A549 (cell line): Measurements from ENCODE around the gene PTCD2. TPM values are rescaled to one million over a fixed set of nuclear protein-coding genes. Genes with fewer than 3 reads are reported as not detected.

Experiments
- ATAC-seq, 2 experiments: fragments of 200-7000 bp in 1 of 2; fragments of >200 bp in 1 of 2; cut with Nextera tagmentation in 1 of 2; cut with Tn5 transposase in 1 of 2; 3 replicates each; pipeline versions ENCODE4 v1.8.0 to v1.9.1; 2018 to 2020; ENCODE audit warnings: mild to moderate bottlenecking in 1 of 2, moderate library complexity in 1 of 2
- CTCF ChIA-PET: fragments of 300-600 bp; sonication (Branson Sonifier 250); formaldehyde crosslinking; extraction: SDS; loops from one replicate; lab custom pipeline; 2021; ENCODE audit warnings: antibody characterized with exemption, inconsistent platforms; lab: Yijun Ruan, JAX
- POLR2A ChIA-PET: fragments of 350-600 bp; formaldehyde crosslinking; extraction: SDS; loops from one replicate; lab custom pipeline; 2021; ENCODE audit warnings: antibody characterized with exemption, inconsistent platforms; lab: Yijun Ruan, JAX
- DNase-seq, 2 experiments: peaks; one replicate each; pipeline versions ENCODE4 v3.0.0 to v3.0.0-alpha.2; 2011 to 2016; ENCODE audit warnings: low read depth in 1 of 2, low spot score in 1 of 2
- FAIRE-seq: peaks from 2 replicates; lab custom pipeline; 2011; peaks lifted over from hg19 to GRCh38; lab: Jason Lieb, UNC
- H3K27ac ChIP-seq, 2 experiments: fragments of >200 bp; sonication (Bioruptor Twin); formaldehyde crosslinking; 3 replicates each; pipeline ENCODE4 v1.5.1; 2016 to 2017
- H3K4me1 ChIP-seq: fragments of >200 bp; sonication (Bioruptor Twin); formaldehyde crosslinking; 3 replicates; pipeline ENCODE4 v1.6.1; 2016
- H3K4me2 ChIP-seq: fragments of >200 bp; sonication (Bioruptor Twin); formaldehyde crosslinking; 3 replicates; pipeline ENCODE4 v1.6.1; 2016
- H3K4me3 ChIP-seq: fragments of >200 bp; sonication (Bioruptor Twin); formaldehyde crosslinking; 3 replicates; pipeline ENCODE4 v1.5.1; 2016
- H3K9me3 ChIP-seq: fragments of >200 bp; sonication (Bioruptor Twin); formaldehyde crosslinking; 3 replicates; pipeline ENCODE4 v1.6.1; 2016
- CBX2 ChIP-seq: fragments of 200-600 bp; sonication (generic); IDR thresholded peaks from 2 replicates; pipeline ENCODE4 v1.6.1; 2016; ENCODE audit warnings: low read depth, mild to moderate bottlenecking, borderline replicate concordance
- EHF ChIP-seq: fragments of 250-450 bp; sonication (Bioruptor Pico); IDR thresholded peaks from 2 replicates; pipeline ENCODE4 v1.5.0; 2020; ENCODE audit warnings: mild to moderate bottlenecking
- EHMT2 ChIP-seq: fragments of 200-600 bp; sonication (generic); IDR thresholded peaks from 2 replicates; pipeline ENCODE4 v1.6.1; 2016; ENCODE audit warnings: antibody characterized with exemption, low read depth, mild to moderate bottlenecking, moderate library complexity
- EP300 ChIP-seq, 2 experiments: fragments of >200 bp; sonication (Bioruptor Twin); formaldehyde crosslinking; IDR thresholded peaks; 2 replicates in 1 of 2; 3 replicates in 1 of 2; pipeline ENCODE4 v1.6.1; 2016 to 2017
- FOSB ChIP-seq: fragments of 250-450 bp; sonication (Bioruptor Pico); IDR thresholded peaks from 2 replicates; pipeline ENCODE4 v1.5.0; 2020; ENCODE audit warnings: mild to moderate bottlenecking, moderate library complexity
- FOXS1 ChIP-seq: fragments of 250-450 bp; sonication (Bioruptor Pico); IDR thresholded peaks from 2 replicates; pipeline ENCODE4 v1.5.0; 2020; ENCODE audit warnings: mild to moderate bottlenecking, moderate library complexity
- HOXA7 ChIP-seq: fragments of 250-450 bp; sonication (Bioruptor Pico); IDR thresholded peaks from 2 replicates; pipeline ENCODE4 v1.5.0; 2020; ENCODE audit warnings: mild to moderate bottlenecking, moderate library complexity
- HOXB13 ChIP-seq: fragments of 250-450 bp; sonication (Bioruptor Pico); IDR thresholded peaks from 2 replicates; pipeline ENCODE4 v1.5.0; 2020; ENCODE audit warnings: low read depth, mild to moderate bottlenecking, moderate library complexity
- JUNB ChIP-seq: fragments of >200 bp; sonication (Bioruptor Twin); formaldehyde crosslinking; IDR thresholded peaks from 2 replicates; pipeline ENCODE4 v1.6.1; 2016
- MAFK ChIP-seq: fragments of 450-650 bp; IDR thresholded peaks from 2 replicates; pipeline ENCODE4 v1.6.1; 2014; ENCODE audit not compliant: partially characterized antibody
- MYC ChIP-seq: IDR thresholded peaks from 2 replicates; pipeline ENCODE4 v1.6.1; 2012; ENCODE audit warnings: mild to moderate bottlenecking, inconsistent platforms, low read length, improper control_type of control experiment, borderline replicate concordance
- NPAS2 ChIP-seq: fragments of 250-450 bp; sonication (Bioruptor Pico); IDR thresholded peaks from 2 replicates; pipeline ENCODE4 v1.8.0; 2022; ENCODE audit warnings: mild to moderate bottlenecking, moderate library complexity, borderline replicate concordance
- RNF2 ChIP-seq: fragments of 200-600 bp; sonication (generic); IDR thresholded peaks from 2 replicates; pipeline ENCODE4 v1.6.1; 2016; ENCODE audit warnings: low read depth, mild to moderate bottlenecking, antibody characterized with exemption, moderate library complexity, borderline replicate concordance
- TP53 ChIP-seq: fragments of 250-450 bp; sonication (Bioruptor Pico); IDR thresholded peaks from 2 replicates; pipeline ENCODE4 v1.5.0; 2021; ENCODE audit warnings: mild to moderate bottlenecking, moderate library complexity
- ZFP36 ChIP-seq: fragments of 450-650 bp; IDR thresholded peaks from 2 replicates; pipeline ENCODE4 v1.6.1; 2014; ENCODE audit warnings: borderline replicate concordance; ENCODE audit not compliant: partially characterized antibody
- ZSCAN20 ChIP-seq: fragments of 250-450 bp; sonication (Bioruptor Pico); IDR thresholded peaks from 2 replicates; pipeline ENCODE4 v1.8.0; 2022; ENCODE audit warnings: mild to moderate bottlenecking, moderate library complexity
- WGBS: methylation state at CpG from one replicate; pipeline ENCODE4 v1.1.6; 2017; ENCODE audit errors: missing lambda C conversion rate; 5-methylcytosine and 5-hydroxymethylcytosine counted together
- polyA plus RNA-seq, 4 experiments: library from polyadenylated mRNA; depleted of rRNA in 3 of 4; stranded (reverse); fragments of >200 nt; fragmentation: RNase III in 1 of 4; extraction: RNeasy Plus Mini Kit Qiagen cat#74134 plus additional on column Dnase treatment in 1 of 4; gene quantifications; 2 replicates in 3 of 4; 3 replicates in 1 of 4; pipeline ENCODE4 v1.2.3, GENCODE V29; 2011 to 2017
- TF ChIP-seq, protein P1 (sequence below): IDR thresholded peaks from 2 replicates; pipeline ENCODE4 v1.6.1; 2012; ENCODE audit warnings: low read depth, borderline replicate concordance
- TF ChIP-seq, protein P2 (sequence below): fragments of 250-450 bp; sonication (Bioruptor Pico); IDR thresholded peaks from 2 replicates; pipeline ENCODE4 v1.5.0; 2020; ENCODE audit warnings: low read depth, mild to moderate bottlenecking, moderate library complexity
- TF ChIP-seq, protein P3 (sequence below): fragments of >200 bp; sonication (Bioruptor Twin); formaldehyde crosslinking; IDR thresholded peaks from 3 replicates; pipeline ENCODE4 v1.5.1; 2016
- TF ChIP-seq, protein P4 (sequence below): IDR thresholded peaks from 2 replicates; pipeline ENCODE4 v1.6.1; 2012

PTCD2 gene
- polyA plus RNA-seq, 2 of the 4 experiments (the other 2 are of a cell fraction) = 13.2 to 31.1 TPM

DNA sequence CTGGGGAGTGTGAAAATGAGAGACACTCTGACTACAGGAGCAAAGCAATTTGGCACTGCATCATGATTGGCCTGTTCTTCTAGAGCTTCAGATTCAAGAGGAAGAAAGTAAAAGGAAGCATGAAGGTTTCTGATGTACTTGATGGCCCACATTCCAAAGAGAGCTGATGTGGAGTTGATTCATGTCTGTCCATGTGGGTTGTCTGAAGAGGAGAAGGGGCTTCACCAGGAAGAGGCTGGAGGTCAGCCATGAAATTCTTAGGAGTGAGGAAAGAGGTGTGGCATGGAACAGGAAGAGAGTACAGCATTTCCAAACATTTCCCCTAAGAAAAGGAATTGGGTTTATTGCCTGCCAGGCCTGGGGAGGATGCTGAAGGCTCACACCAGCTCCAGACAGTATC is 70.7 kb downstream of the PTCD2 start:
- DNase-seq (no peak), FAIRE-seq (no peak), ATAC-seq (no peak)
- TF ChIP-seq HOXB13 (CRISPR knock-in tag) (no peak), JUNB (no peak), HOXA7 (no peak), MYC (no peak), EP300 (IDR thresholded peaks at IDR 0.05) (no peak), NPAS2 (CRISPR knock-in tag) (no peak), EHMT2 (no peak), TP53 (CRISPR knock-in tag) (no peak)
- TF ChIP-seq, protein P1, sequence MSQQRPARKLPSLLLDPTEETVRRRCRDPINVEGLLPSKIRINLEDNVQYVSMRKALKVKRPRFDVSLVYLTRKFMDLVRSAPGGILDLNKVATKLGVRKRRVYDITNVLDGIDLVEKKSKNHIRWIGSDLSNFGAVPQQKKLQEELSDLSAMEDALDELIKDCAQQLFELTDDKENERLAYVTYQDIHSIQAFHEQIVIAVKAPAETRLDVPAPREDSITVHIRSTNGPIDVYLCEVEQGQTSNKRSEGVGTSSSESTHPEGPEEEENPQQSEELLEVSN = no peak
- TF ChIP-seq, protein P2, sequence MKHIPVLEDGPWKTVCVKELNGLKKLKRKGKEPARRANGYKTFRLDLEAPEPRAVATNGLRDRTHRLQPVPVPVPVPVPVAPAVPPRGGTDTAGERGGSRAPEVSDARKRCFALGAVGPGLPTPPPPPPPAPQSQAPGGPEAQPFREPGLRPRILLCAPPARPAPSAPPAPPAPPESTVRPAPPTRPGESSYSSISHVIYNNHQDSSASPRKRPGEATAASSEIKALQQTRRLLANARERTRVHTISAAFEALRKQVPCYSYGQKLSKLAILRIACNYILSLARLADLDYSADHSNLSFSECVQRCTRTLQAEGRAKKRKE = no peak
- no peak overlapping the region for H3K4me3 ChIP-seq
- no peaks in the 10 kb centered on the region for H3K9me3 ChIP-seq
- peaks cover 50% of the 10 kb centered on the region for H3K4me1 ChIP-seq
- H3K4me2 ChIP-seq = no peak overlapping the region
- POLR2A ChIA-PET = no interaction called here
- CTCF ChIA-PET = interaction anchor here (0.6 to 1.0 kb wide), 3 partner anchors 25 to 117 kb away, joined by 3 to 4 read pairs (median 3); no protein-coding TSS in a partner anchor
- peak overlapping the region; percentile 21 to 87; a peak in 3 of 6 replicates for H3K27ac ChIP-seq

DNA sequence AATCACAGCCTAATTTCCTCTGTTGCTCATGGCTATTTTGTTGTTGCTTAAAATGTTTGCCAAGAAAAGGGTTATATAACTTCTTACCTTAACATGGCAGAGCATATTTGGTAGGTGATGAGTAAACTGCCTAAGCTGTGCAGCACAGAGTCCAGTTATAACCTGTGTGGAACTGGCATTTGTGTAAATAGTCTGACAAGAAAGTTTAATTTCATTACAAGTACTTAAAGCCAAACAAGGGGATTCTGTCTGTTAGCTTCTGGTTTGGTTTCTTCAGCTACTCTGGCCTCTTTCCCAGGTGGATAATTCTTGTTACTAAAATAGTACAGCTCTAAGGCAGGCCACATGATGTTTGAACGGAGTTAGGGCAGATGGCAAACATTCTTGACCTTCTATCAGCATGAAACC is 72.2 kb downstream of the PTCD2 start:
- WGBS = 5% methylated on average over 1 of the region's 1 CpG
- Histone ChIP-seq H3K9me3 (no peaks in the 10 kb centered on the region), H3K4me3 (no peak overlapping the region), H3K4me1 (peaks cover 41% of the 10 kb centered on the region), H3K27ac (peak overlapping the region; percentile 34 to 87; a peak in 5 of 6 replicates), H3K4me2 (peak overlapping the region; percentile 34)
- ChIA-PET CTCF (interaction anchor here (1.0 to 1.6 kb wide), 2 partner anchors 9 to 14 kb away, joined by 3 read pairs; no protein-coding TSS in a partner anchor), POLR2A (no interaction called here)
- DNase-seq = no peak
- FAIRE-seq = no peak
- peak; percentile 58 to 67; a peak in 4 of 6 replicates for ATAC-seq
- TF ChIP-seq MAFK (no peak), EHF (CRISPR knock-in tag) (no peak), NPAS2 (CRISPR knock-in tag) (no peak), RNF2 (no peak), HOXB13 (CRISPR knock-in tag) (no peak), ZSCAN20 (CRISPR knock-in tag) (no peak), FOSB (CRISPR knock-in tag) (no peak), FOXS1 (CRISPR knock-in tag) (no peak), EP300 (IDR thresholded peaks at IDR 0.05) (no peak), ZFP36 (no peak), CBX2 (no peak)
- TF ChIP-seq, protein P3, sequence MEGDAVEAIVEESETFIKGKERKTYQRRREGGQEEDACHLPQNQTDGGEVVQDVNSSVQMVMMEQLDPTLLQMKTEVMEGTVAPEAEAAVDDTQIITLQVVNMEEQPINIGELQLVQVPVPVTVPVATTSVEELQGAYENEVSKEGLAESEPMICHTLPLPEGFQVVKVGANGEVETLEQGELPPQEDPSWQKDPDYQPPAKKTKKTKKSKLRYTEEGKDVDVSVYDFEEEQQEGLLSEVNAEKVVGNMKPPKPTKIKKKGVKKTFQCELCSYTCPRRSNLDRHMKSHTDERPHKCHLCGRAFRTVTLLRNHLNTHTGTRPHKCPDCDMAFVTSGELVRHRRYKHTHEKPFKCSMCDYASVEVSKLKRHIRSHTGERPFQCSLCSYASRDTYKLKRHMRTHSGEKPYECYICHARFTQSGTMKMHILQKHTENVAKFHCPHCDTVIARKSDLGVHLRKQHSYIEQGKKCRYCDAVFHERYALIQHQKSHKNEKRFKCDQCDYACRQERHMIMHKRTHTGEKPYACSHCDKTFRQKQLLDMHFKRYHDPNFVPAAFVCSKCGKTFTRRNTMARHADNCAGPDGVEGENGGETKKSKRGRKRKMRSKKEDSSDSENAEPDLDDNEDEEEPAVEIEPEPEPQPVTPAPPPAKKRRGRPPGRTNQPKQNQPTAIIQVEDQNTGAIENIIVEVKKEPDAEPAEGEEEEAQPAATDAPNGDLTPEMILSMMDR = no peak
- TF ChIP-seq, protein P2 = no peak
- TF ChIP-seq, protein P4, sequence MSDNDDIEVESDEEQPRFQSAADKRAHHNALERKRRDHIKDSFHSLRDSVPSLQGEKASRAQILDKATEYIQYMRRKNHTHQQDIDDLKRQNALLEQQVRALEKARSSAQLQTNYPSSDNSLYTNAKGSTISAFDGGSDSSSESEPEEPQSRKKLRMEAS = no peak

DNA sequence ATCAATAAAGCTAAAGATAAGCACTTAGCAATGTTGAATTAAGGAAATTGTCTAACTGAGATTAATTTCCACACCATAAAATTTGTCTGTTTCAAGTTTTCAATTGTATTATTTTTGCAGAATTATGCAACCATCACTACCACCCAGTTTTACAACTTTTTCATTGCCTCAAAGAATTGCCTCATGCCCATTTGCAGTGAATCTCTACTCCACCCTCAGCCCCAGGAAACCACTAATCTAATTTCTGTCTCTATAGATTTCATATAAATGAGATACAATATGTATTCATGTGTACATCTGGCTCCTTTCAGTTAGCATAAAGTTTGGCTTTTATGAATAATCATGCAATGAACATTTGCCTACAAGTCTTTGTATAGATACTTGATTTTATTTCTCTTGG is 72.9 kb downstream of the PTCD2 start:
- Histone ChIP-seq H3K4me3 (no peak overlapping the region), H3K9me3 (no peaks in the 10 kb centered on the region), H3K4me2 (peak overlapping the region; percentile 34), H3K27ac (peak overlapping the region; percentile 34 to 87; a peak in 4 of 6 replicates), H3K4me1 (peaks cover 34% of the 10 kb centered on the region)
- ATAC-seq (no peak), FAIRE-seq (no peak), DNase-seq (no peak)
- TF ChIP-seq, protein P4 = no peak
- TF ChIP-seq, protein P2 = no peak
- no peak for TF ChIP-seq RNF2
- CTCF ChIA-PET = interaction anchor here (1.6 kb wide), 1 partner anchor 8 kb away, joined by 3 read pairs; no protein-coding TSS in a partner anchor
- POLR2A ChIA-PET = no interaction called here
